ENCODE results near the gene SIGLEC10. TPM values are rescaled to one million over a fixed set of nuclear protein-coding genes. Genes with fewer than 3 reads are reported as not detected.
"Not testable (repeated sequence)": the region's sequence is repeated elsewhere in the genome, so short reads cannot be mapped to it uniquely, and the experiment has no call there.

The SIGLEC10 gene
- total and polyA plus RNA-seq, 4 donors: 3.4 to 248 (median 29.9) TPM

DNA sequence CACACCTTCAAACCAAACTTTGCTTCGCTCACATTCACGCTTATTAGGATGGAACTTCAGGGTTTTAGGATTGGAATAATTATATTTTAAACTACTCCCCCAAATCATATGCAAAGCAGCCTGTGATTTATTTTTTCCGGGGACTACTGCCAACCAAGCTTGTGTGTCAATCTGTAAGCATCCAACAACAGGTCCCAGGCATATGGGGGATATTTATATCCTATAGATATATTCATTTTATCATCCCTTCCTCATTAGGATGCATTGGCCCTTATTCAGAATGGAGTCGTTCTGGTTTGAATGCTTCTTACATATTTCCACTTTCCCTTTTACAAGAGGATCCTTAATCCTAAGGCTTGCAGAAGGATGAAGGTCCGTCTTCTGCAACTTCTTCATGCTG, 18.2 kb downstream of the SIGLEC10 start:
- Histone ChIP-seq H3K9me3 (ENCODE audit: control insufficient read depth in 4 of 4, insufficient read depth in 3 of 4, low read length in 3 of 4) (peaks cover 0 to 6% (median 3%) of the 10 kb centered on the region in 4 donors), H3K27me3 (ENCODE audit: control insufficient read depth in 3 of 3, insufficient read depth in 3 of 3, low read length in 2 of 3) (no peaks in the 10 kb centered on the region), H3K36me3 (ENCODE audit: control insufficient read depth in 4 of 4, insufficient read depth in 4 of 4, low read length in 4 of 4) (no peaks in the 10 kb centered on the region), H3K9ac (ENCODE audit: insufficient read depth in 1 of 2, low read length in 2 of 2) (no peak overlapping the region), H3K4me1 (ENCODE audit: control insufficient read depth in 5 of 5, insufficient read depth in 5 of 5, low read length in 5 of 5) (peaks cover 0 to 6% (median 4%) of the 10 kb centered on the region in 5 donors), H3K27ac (ENCODE audit: low read depth in 1 of 2, low read length in 1 of 2) (no peak overlapping the region), H3K4me3 (no peak overlapping the region)
- WGBS, 2 donors: 93 to 95% methylated on average over 5 of the region's 5 CpGs
- TF ChIP-seq, protein P1, sequence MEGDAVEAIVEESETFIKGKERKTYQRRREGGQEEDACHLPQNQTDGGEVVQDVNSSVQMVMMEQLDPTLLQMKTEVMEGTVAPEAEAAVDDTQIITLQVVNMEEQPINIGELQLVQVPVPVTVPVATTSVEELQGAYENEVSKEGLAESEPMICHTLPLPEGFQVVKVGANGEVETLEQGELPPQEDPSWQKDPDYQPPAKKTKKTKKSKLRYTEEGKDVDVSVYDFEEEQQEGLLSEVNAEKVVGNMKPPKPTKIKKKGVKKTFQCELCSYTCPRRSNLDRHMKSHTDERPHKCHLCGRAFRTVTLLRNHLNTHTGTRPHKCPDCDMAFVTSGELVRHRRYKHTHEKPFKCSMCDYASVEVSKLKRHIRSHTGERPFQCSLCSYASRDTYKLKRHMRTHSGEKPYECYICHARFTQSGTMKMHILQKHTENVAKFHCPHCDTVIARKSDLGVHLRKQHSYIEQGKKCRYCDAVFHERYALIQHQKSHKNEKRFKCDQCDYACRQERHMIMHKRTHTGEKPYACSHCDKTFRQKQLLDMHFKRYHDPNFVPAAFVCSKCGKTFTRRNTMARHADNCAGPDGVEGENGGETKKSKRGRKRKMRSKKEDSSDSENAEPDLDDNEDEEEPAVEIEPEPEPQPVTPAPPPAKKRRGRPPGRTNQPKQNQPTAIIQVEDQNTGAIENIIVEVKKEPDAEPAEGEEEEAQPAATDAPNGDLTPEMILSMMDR (IDR thresholded peaks at IDR 0.05; ENCODE audit: control extremely low read depth, extremely low read depth): no peak
- DNase-seq (no peak), ATAC-seq (ENCODE audit: insufficient read depth, low FRiP score) (no peak)

DNA sequence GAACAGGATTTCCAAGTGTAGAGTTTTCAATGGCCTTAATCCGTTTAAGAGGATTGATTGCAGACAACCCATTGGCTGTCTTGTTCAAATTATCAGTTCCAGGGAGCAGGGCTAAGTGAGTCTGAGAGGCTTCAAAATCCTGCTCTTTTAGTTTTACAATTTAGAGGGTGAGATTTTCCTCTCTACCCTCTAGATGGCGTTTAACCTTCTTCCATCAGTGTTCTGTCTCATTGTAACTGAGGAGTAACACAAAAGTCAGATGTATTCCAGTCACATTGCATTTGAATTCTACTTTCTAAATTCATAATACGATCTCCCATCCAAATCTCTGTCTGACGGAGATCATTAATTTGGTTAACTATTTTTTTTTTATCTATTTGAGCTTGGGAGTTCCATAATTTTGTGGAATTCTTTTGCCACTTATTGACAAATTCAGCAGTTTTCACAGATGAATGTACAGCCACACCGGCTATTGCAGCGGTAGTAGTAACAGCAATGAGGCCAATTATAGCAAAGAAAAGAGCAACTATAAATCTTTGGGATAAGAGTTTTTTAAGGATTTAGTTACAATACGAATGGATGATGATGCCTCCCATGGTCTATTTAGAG, 19.2 kb downstream of the SIGLEC10 start:
- Histone ChIP-seq H3K9me3 (ENCODE audit: control insufficient read depth in 4 of 4, insufficient read depth in 3 of 4, low read length in 3 of 4) (peaks cover 0 to 6% (median 2%) of the 10 kb centered on the region in 4 donors), H3K27ac (ENCODE audit: low read depth in 1 of 2, low read length in 1 of 2) (no peak overlapping the region), H3K27me3 (ENCODE audit: control insufficient read depth in 3 of 3, insufficient read depth in 3 of 3, low read length in 2 of 3) (no peaks in the 10 kb centered on the region), H3K9ac (ENCODE audit: insufficient read depth in 1 of 2, low read length in 2 of 2) (no peak overlapping the region), H3K4me1 (ENCODE audit: control insufficient read depth in 5 of 5, insufficient read depth in 5 of 5, low read length in 5 of 5) (peaks cover 0 to 10% (median 4%) of the 10 kb centered on the region in 5 donors), H3K36me3 (ENCODE audit: control insufficient read depth in 4 of 4, insufficient read depth in 4 of 4, low read length in 4 of 4) (no peaks in the 10 kb centered on the region), H3K4me3 (no peak overlapping the region)
- WGBS, 2 donors: 46 to 50% methylated on average over 7 of the region's 7 CpGs
- TF ChIP-seq, protein P1 (IDR thresholded peaks at IDR 0.05; ENCODE audit: control extremely low read depth, extremely low read depth): peak; percentile 16
- ATAC-seq (ENCODE audit: insufficient read depth, low FRiP score): no peak
- DNase-seq: no peak

DNA sequence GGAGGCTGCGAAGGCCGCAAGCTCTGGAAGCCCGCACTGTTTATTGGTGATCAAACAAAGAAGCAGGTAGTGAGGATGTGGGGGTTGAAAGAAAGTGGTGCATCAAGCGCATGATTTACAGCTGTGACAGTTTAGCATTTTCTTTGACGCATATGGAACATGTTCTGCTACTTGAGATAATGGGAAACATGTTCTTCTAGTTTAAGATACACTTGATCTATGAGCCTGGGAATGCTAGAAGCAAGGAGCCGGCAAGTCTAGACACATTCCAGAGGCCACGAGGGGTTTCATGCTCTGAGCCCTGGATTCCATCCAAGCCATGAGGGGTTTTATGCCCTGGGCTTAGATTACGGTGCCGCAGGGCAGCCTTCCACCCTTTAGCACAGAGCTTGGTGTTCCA, 20.0 kb downstream of the SIGLEC10 start:
- not testable (repeated sequence) for H3K27me3 ChIP-seq (ENCODE audit: control insufficient read depth in 3 of 3, insufficient read depth in 3 of 3, low read length in 2 of 3); H3K9ac ChIP-seq (ENCODE audit: insufficient read depth in 1 of 2, low read length in 2 of 2); H3K4me1 ChIP-seq (ENCODE audit: control insufficient read depth in 5 of 5, insufficient read depth in 5 of 5, low read length in 5 of 5); H3K4me3 ChIP-seq; DNase-seq; H3K27ac ChIP-seq (ENCODE audit: low read depth in 1 of 2, low read length in 1 of 2); H3K36me3 ChIP-seq (ENCODE audit: control insufficient read depth in 4 of 4, insufficient read depth in 4 of 4, low read length in 4 of 4); ATAC-seq (ENCODE audit: insufficient read depth, low FRiP score); H3K9me3 ChIP-seq (ENCODE audit: control insufficient read depth in 4 of 4, insufficient read depth in 3 of 4, low read length in 3 of 4)
- 73 to 78% methylated on average over 9 of the region's 9 CpGs for WGBS, 2 donors

DNA sequence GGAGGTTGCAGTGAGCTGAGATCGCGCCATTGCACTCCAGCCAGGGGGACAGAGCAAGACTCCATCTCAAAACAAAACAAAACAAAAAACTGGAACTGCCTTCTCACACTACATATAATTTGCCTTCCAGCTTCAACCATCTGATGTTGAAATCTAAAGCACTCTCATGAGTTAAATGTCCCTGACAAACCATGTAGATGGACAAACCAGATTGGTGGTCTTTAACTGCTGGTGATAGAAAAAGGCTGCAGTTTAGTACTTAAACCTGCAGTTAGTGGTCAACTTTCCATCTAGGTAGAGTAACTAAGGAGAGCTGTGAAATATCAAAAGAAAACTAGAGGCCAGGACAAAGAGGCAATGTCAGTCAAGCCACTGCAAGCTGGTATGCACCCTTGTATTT, 21.3 kb downstream of the SIGLEC10 start:
- WGBS, 2 donors: 94 to 95% methylated on average over 2 of the region's 2 CpGs
- no peak overlapping the region for H3K27ac ChIP-seq (ENCODE audit: low read depth in 1 of 2, low read length in 1 of 2)
- no peak for DNase-seq
- H3K9ac ChIP-seq (ENCODE audit: insufficient read depth in 1 of 2, low read length in 2 of 2): no peak overlapping the region
- no peaks in the 10 kb centered on the region for H3K36me3 ChIP-seq (ENCODE audit: control insufficient read depth in 4 of 4, insufficient read depth in 4 of 4, low read length in 4 of 4)
- H3K27me3 ChIP-seq (ENCODE audit: control insufficient read depth in 3 of 3, insufficient read depth in 3 of 3, low read length in 2 of 3): no peaks in the 10 kb centered on the region
- TF ChIP-seq, protein P1 (IDR thresholded peaks at IDR 0.05; ENCODE audit: control extremely low read depth, extremely low read depth): no peak
- no peaks in the 10 kb centered on the region for H3K9me3 ChIP-seq (ENCODE audit: control insufficient read depth in 4 of 4, insufficient read depth in 3 of 4, low read length in 3 of 4)
- ATAC-seq (ENCODE audit: insufficient read depth, low FRiP score): no peak
- no peak overlapping the region for H3K4me3 ChIP-seq
- H3K4me1 ChIP-seq (ENCODE audit: control insufficient read depth in 5 of 5, insufficient read depth in 5 of 5, low read length in 5 of 5): peaks cover 0 to 10% (median 4%) of the 10 kb centered on the region in 5 donors

Measured in lung (tissue), 12 donors.